Immature natural killer cell (primary cell): ENCODE results near the gene ADAMTS8. TPM values are rescaled to one million over a fixed set of nuclear protein-coding genes. Genes with fewer than 3 reads are reported as not detected.

Experiments
- DNase-seq, 3 donors: peaks; one replicate each; pipeline ENCODE4 v3.0.0; 2022; ENCODE audit warnings: mixed read lengths in 1 of 3
- H3K27ac Mint-ChIP-seq, 6 donors: one replicate each; pipeline ENCODE4 v1.8.0; 2020; ENCODE audit warnings: mixed read lengths in 6 of 6, mild to moderate bottlenecking in 5 of 6, inconsistent platforms in 4 of 6, moderate library complexity in 3 of 6
- H3K27me3 Mint-ChIP-seq, 3 donors: one replicate each; pipeline ENCODE4 v1.8.0; 2020 to 2021; ENCODE audit warnings: low read depth in 3 of 3, mild to moderate bottlenecking in 3 of 3, mixed read lengths in 3 of 3, moderate library complexity in 3 of 3, inconsistent platforms in 1 of 3
- H3K36me3 Mint-ChIP-seq, 3 donors: one replicate each; pipeline ENCODE4 v1.8.0; 2020; ENCODE audit warnings: mixed read lengths in 3 of 3, inconsistent platforms in 2 of 3, mild to moderate bottlenecking in 2 of 3
- H3K4me1 Mint-ChIP-seq, 2 donors: one replicate each; pipeline ENCODE4 v1.8.0; 2020; ENCODE audit warnings: inconsistent platforms in 2 of 2, mild to moderate bottlenecking in 2 of 2, mixed read lengths in 2 of 2, moderate library complexity in 1 of 2
- H3K4me3 Mint-ChIP-seq, 5 donors: one replicate each; pipeline ENCODE4 v1.8.0; 2020; ENCODE audit warnings: mild to moderate bottlenecking in 5 of 5, mixed read lengths in 5 of 5, inconsistent platforms in 3 of 5, moderate library complexity in 3 of 5
- H3K9me3 Mint-ChIP-seq, 6 donors: one replicate each; pipeline ENCODE4 v1.8.0; 2020; ENCODE audit warnings: mild to moderate bottlenecking in 6 of 6, mixed read lengths in 6 of 6, inconsistent platforms in 4 of 6, moderate library complexity in 3 of 6
- polyA plus RNA-seq, 3 donors: library from polyadenylated mRNA; unstranded; fragments of 300-500 nt; fragmentation: Illumina TruSeq; gene quantifications; one replicate each; pipeline ENCODE4 v1.2.3, GENCODE V29; 2021

The ADAMTS8 gene
- polyA plus RNA-seq, 3 donors from 2014 or later, result 0.18 TPM; not detected in 2

DNA sequence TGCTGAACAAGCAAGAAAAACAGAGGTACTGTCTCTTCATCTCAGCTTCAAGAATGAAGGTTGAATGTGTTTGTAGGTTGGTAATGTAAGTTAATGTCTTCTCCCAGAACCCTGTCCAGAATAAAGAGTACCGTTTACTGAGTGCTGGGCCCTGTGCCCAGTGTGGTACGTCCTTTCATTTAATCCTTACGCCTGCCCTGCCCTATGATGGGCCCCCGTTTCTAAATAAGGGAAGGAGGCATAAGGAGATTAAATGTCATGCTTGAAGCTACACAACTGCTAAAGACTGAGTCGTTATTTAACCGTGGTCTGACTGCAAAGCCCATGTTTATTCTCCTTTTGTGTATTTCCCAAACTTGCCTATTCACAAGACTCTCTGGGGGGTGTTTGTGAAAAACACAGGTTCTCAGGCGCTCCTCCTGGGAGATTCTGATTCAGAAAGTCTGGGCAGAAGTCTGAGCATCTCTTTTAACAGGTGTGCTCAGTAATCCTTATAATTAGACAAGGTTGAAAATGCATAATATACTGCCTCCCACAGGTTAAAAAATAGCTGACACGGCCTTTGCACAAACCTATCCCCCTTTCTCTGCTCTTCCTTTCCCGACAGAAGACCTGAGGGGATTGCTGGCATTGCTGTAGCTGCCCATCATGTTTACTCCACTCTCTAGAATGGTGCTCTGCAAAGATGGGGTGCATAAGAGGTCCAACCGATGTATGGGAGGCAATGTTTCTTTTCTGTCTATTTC, 57.4 kb downstream of the ADAMTS8 start:
- Mint-ChIP-seq H3K9me3 (no peaks in the 10 kb centered on the region), H3K4me3 (no peak overlapping the region), H3K36me3 (peaks cover 0 to 1% (median 0%) of the 10 kb centered on the region in 3 donors), H3K27ac (peak overlapping the region in 1 of 6 donors; percentile 50), H3K4me1 (no peaks in the 10 kb centered on the region), H3K27me3 (peaks cover 0 to 2% (median 1%) of the 10 kb centered on the region in 3 donors)
- peak in 1 of 3 donors; percentile 5 for DNase-seq

DNA sequence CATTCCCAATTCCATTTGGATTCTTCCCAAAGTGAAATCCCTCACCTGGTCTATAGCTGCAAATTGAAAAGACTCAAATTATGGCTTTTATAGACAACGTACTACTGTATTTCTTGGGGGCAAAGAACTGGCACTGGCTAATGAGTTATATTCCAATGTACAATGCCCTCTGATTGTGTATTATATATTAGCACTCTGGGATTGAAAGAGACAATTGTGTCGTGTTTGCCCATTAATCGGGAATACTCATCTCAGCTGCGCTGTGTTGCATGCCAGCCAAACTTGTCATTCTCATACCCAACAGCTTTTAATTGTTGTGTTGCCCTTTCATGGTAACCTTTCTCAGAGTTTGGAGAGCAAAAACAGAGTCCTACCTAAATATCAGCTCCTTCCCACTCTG, 58.7 kb downstream of the ADAMTS8 start:
- H3K27ac Mint-ChIP-seq, result peak overlapping the region in 1 of 6 donors; percentile 46
- peaks cover 0 to 4% (median 0%) of the 10 kb centered on the region in 3 donors for H3K27me3 Mint-ChIP-seq
- no peaks in the 10 kb centered on the region for H3K9me3 Mint-ChIP-seq
- H3K4me1 Mint-ChIP-seq, result no peaks in the 10 kb centered on the region
- DNase-seq, result no peak
- H3K4me3 Mint-ChIP-seq, result no peak overlapping the region
- peaks cover 0 to 5% (median 0%) of the 10 kb centered on the region in 3 donors for H3K36me3 Mint-ChIP-seq

DNA sequence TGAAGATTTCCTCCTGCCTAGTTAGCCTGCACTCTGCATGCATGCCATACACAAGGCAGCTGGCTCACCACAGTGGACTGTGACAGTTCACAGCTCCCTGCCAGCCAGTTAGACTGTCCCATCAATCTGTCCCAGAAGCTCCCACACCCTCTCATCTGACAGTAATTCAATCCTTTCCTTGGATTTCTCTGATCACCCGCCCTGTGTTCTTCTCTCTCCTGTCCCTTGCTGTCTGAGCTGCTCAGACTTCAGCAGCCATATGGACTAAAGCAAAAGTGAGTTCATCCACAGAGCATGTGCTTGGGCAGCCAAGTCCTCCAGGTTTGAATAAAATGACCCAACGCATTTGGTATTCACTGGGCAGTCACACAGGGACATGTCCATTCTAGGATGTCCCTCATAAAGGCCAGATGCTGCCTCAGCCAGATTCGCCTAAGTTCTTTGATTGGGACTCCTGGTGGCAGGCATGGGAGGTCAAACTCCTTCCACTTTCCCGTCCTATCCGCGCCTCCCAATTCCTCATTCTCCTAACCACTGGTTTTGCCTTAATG, 59.2 kb downstream of the ADAMTS8 start:
- Mint-ChIP-seq H3K27ac (no peak overlapping the region), H3K27me3 (peaks cover 0 to 4% (median 2%) of the 10 kb centered on the region in 3 donors), H3K9me3 (no peaks in the 10 kb centered on the region), H3K4me1 (no peaks in the 10 kb centered on the region), H3K4me3 (no peak overlapping the region), H3K36me3 (peaks cover 0 to 9% (median 0%) of the 10 kb centered on the region in 3 donors)
- DNase-seq, result no peak

- peaks cover 5 to 11% (median 6%) of the 10 kb centered on the region in 3 donors for H3K27me3 Mint-ChIP-seq
- H3K9me3 Mint-ChIP-seq, result peaks cover 11 to 33% (median 28%) of the 10 kb centered on the region in 6 donors
- no peak for DNase-seq
- no peaks in the 10 kb centered on the region for H3K4me1 Mint-ChIP-seq
- H3K4me3 Mint-ChIP-seq, result no peak overlapping the region
- peak overlapping the region in 2 of 6 donors; percentile 33 to 49 for H3K27ac Mint-ChIP-seq
- peaks cover 20 to 40% (median 25%) of the 10 kb centered on the region in 3 donors for H3K36me3 Mint-ChIP-seq
Observed at GRCh38 chr11:130359419-130359818, 69.0 kb downstream of the ADAMTS8 start.

- no peak for DNase-seq
- Mint-ChIP-seq H3K4me3 (no peak overlapping the region), H3K27ac (no peak overlapping the region), H3K27me3 (peaks cover 5 to 11% (median 6%) of the 10 kb centered on the region in 3 donors), H3K9me3 (peaks cover 12 to 36% (median 31%) of the 10 kb centered on the region in 6 donors), H3K36me3 (peaks cover 27 to 35% (median 34%) of the 10 kb centered on the region in 3 donors), H3K4me1 (no peaks in the 10 kb centered on the region)
Observed at GRCh38 chr11:130358398-130358797, 70.0 kb downstream of the ADAMTS8 start.

Other genes with a start within 250 kb of the ADAMTS8 start
- 10 to 100 TPM; 10.4 to 14.0 (median 10.7) TPM for gene ZBTB44, start 113.7 kb downstream of the ADAMTS8 start, polyA plus RNA-seq
- gene ADAMTS15, start 20.0 kb upstream of the ADAMTS8 start, polyA plus RNA-seq, result not detected